Stimulated activated CD4-positive, alpha-beta T cell treated with anti-CD3 and anti-CD28 coated beads, Interleukin-4, amount 100 ng/mL, for 48 hours (primary cell): ENCODE data around the gene SLC9A5.

Source experiments
- DNase-seq, 2 donors: peaks; one replicate each; pipeline ENCODE4 v3.0.0-alpha.2; 2020; ENCODE audit warnings: low read depth in 2 of 2

The SLC9A5 gene

DNA sequence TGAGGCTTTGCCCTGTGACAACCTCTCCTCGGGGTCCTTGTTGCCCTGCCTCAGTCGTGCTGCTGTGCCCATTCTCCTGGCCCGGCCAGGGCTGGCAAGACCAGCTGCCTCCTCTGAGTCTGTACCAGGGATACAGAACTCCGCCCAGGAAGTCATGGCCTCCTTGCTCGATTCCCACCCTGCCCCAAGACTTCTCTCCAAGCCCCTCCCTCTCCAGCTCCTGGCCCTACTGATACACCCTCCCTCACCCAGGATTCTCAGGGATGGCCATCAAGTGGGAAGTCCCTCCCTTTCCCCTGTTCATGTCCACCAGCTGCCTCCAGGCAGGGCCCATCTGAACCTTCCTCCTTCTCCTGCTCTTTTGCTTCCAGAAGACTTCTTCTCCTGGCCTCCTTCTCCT is 33.1 kb upstream of the SLC9A5 start:
- no peak for DNase-seq

DNA sequence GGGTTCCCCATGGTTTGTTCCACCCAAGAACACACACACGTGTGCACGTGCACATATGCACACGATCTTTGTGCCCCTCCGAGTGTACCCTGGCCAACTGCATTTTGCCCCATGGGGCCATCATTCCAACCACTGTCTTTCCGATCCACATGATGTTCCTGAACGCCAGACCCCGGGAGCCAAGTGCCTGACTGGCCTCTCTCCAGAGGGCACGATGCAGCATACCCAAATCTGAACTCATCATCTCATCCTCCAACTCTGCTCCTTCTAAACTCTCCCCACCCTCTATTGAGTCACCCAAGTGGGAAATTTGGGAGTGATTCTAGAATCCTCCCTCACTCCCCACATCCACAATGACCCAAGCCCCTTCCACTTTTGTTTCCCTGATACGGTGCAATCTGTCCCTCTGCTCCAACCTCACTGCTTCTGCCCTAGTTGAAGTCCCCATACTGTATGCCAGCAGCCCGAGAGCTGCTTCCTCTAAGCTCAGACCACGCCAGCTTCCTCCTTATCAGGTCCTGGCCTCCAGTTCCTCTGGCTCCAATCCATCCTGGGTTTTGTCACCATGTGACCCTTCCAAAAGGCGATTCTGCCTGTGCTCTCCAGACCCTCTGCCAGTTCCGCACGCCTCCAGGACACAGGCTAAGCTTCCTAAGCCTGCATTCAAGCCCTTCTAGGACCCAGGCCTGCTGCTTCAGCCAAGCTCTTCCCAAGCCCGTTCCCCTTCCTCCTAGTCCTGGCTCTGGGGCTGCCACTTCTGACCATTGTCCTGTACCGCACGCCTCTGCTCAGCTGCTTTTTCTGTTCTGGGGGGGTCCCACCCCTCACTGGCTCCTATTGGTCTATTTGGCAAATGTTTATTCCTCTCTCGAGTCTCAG is 31.9 kb upstream of the SLC9A5 start:
- DNase-seq = no peak

DNA sequence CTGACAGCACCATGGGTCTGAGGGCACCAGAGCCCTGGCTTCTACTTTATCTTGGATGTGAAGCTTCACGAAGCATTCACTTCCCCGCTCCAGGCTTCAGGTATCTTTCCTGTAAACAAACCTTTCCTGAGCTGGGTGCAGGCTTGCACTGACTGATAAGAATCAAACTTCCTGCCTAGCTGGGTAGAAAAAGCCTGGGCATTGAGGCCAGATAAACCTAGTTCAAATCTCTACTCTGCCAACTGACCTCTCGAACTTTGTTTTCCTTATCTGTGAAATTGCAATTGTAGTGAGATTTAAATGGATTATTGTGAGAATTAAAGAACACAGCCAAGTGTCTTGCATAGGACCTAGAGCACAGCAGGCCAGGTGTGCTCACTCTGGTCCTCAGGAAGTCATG is 24.8 kb upstream of the SLC9A5 start:
- no peak for DNase-seq

DNA sequence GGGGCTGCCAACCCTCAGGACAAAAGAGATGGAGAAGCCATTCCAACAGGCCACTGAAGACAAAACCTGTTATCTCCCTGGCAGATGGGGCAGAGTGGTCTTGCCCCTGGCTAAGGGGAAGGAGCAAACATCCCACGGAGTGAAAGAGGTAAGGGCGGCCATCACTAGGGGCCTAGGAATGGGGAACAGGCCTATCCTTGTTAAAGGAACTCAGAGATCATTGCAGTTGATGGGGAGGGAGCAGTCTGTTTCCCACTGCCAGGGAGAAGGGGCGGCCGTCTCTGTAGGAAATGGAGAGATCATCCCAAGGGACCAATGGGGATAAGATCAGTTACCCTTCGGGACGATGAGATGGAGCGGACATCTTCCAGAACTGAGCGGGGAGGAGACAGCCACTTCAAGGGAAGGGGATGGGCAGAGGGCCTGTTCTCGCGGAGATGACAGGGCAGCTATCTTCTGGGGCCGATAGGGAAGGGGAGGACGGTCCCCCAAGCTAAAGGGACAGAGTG is 22.4 kb upstream of the SLC9A5 start:
- DNase-seq = no peak

DNA sequence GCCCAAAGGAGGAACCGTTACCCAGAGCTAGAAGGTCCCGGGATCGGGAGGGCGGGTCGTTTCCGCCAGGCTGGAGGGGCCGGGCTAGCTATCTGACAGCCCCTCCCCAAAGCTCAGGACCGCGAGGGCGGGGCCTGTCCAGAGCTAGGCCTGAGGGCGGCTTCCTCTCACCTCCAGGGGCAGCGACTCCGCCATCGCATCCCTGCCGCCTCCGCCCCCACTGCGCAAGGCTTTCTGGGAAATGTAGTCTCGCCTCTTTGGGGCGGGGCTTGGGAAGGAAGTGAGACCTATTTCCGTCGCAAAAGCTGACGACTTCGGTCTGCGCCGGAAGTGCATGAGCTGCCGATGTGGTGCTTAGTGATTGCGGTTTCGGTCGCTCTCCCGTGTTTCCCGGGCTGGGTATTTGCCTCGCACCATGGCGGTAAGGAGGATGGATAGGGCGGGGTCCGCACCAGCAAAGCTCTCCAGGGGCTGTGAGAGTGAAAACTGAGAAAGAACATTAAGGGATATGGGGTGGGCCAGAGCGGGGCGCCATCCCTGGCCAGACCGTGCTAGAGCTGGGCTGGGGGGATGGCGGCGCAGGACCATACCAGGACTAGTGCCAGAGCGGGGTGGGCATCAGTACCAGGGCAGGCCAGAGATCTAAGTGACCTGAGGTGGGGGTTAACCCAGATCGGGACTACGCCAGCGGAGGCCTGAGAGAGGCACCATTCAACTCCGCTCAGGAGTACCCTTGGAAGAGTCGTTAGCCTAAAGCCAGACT is 21.8 kb upstream of the SLC9A5 start, which contains the start of gene TMEM208:
Gene TMEM208, plus strand, starts transcription at position 327 of the 763 bp plus-strand sequence. Its CDS starts 89 bp downstream, at position 416.
- DNase-seq = peak; percentile 98 to 99

DNA sequence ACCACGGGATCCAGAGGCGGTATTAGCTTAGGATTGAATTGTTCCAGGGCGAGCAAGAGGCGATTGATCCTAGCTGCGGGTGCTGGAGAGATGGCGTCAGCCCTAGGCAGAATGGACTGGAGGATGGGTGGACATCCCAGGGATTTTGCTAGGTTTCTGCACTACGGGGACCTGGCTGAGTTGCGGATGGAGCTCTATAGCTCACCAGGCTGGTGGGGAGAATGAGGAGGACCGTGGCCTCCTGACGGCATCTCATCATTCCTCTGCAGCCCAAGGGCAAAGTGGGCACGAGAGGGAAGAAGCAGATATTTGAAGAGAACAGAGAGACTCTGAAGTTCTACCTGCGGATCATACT is 21.2 kb upstream of the SLC9A5 start:
- no peak for DNase-seq

DNA sequence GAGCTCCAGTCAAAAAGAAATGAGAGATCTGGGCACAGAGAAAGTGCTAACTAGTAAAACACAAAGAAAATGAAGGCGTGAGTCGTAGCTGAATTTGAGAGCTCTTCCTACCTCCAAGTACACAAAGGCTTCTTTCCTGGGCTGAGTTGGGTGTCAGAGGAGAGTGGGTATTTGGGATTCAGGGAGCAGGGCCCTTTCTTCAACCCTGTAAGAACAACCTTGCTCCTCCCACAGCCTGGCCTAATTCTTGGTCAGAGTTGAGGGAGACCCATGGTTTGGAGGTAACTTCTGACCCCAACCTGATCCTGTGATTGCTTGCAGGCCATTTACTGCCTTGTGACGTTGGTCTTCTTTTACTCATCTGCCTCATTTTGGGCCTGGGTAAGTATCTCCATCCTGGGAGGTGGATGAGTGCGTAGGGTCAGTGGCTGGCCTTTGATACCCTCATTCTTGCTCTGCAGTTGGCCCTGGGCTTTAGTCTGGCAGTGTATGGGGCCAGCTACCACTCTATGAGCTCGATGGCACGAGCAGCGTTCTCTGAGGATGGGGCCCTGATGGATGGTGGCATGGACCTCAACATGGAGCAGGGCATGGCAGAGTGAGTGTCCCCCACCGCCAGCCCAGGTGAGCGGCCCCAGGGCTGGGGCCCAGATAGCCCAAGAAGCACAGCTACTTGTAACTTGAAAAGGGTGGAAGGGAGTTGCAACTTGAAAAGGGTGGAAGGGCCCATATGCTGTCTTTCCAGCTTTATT is 20.6 kb upstream of the SLC9A5 start:
- DNase-seq = no peak

DNA sequence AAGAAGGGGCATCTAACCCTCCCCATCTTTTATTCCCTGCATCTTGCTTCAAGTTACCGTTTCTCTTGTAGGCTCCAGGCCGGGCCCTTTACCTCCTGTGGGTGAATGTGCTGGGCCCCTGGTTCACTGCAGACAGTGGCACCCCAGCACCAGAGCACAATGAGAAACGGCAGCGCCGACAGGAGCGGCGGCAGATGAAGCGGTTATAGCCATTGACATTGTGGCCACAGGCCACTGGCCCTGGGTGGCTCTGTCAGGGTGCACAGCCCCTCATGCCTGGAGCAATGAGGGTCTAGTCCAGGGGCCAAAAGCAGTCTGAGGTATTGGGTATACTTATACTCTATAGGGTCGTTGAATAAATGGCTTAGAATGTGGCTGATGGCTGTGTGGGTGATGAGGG is 19.9 kb upstream of the SLC9A5 start:
- DNase-seq = no peak

DNA sequence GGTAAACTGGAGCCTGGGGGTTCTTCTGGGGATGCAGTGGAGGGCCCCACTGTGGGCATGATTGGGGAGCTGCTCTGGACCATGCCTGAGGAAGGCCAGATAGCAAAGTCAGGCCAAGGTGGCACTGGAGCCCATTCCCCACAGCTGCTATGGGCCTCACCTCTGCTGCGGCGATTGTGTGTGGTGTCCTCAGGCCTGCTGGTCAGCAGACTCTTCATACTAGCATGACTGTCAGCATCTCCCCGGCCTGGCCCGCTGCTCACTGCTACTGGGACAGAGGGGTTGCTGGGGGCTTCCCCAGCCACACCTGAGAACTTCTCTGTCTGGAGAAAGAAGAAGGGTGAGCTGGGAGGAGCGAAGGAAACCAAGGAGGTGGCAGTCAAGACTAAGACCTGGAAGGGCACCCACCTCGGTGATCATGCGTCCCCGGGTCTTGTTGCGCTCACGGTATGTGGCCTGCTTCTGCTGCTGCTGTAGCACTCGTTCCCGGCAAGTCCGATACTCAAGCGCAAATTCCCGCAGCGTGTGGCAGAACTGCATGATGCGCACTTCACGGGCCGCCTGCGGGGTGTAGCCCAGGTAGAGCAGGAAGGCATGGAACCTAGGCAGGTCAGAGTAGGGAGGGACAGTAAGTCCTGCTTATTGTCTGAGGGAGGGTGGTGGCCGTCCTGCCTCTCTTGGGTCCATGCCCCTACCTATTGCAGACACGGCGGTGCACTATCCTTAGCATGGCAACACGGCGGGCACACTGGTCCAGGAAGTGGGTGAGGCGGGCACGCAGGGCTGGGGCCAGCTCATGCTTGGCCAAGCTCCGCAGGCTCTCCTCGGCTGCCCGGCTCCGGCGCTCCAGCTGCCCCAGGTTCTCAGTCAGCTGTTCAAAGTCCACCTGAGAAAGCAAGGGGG is 18.6 kb upstream of the SLC9A5 start:
- DNase-seq = no peak

DNA sequence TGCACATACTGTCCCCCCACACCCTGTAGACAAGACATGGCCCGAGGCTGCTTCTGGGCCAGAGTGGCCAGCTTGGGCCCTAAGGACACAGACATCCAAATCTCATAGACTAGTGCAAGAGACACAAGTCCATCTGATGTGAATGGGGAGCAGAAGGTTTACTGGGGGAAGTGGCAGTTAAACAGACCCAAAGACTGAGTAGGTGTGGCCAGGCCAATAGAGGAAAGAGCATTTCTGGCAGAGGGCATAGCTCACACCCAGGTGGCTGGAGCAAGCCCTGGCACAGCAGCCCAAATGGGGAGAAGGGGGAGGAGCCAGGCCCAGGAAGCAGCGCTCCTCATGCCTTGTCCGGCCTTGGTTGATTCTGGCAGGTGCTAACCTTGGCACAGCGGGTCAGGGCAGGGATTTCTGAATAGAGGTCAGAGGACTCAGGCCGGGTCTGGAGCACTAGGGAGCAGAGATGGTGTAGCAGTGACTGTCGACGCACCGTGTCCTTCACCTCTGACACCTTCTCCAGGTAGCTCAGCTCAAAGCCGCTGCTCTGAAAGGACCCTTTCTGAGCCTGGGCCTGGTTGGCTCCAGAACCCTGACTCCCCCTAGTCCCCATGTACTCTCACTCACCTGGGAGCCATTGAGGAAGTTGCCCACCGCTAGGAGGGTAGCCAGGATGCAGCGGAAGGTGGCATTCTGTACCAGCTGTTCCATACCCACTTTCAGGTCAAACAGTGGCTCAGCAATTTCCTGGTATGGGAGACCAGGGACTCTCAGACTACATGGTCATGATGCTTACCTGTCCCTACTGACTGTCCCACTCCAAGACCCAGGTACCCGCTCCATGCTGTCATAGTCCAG is 17.7 kb upstream of the SLC9A5 start:
- DNase-seq = no peak

DNA sequence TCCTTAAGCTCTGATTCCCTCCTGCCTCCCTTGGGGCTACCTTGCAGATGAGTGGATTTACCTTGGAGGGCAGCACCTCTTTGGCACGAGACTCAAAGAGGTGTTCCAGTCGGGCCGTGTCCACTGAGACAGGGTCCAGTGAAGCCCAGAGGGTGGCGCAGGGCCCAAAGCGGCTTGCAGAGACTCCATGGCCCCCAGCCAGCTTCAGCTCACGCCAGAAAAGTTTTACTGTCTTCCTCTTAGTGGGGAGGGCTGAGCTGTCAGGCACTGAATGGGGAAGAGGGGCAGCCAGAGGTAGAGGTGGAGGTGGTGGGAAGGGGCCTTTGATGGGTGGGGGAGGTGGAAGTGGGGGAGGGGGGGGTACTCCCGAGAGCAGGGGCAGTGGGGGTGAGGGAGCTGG is 15.2 kb upstream of the SLC9A5 start:
- no peak for DNase-seq

DNA sequence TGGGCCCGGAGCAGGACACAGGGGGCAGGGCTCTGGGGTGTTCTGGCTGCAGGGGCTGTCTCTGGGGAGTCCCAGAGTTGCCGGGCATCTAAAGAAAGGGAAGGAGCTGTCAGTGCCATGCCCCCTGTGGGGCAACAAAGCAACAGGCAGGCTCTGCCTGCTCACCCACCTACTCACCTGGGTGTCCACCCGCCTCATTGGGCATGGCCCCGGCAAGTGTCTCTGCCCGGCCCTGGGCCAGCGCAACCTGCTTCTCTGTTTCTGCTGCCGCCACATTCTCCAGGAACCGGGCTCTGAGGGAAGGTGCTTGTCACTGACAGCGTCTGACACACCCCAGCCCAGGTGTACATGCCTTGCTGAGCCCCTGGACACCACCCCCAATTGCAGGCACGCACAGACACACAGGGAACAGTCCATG is 14.6 kb upstream of the SLC9A5 start:
- no peak for DNase-seq

DNA sequence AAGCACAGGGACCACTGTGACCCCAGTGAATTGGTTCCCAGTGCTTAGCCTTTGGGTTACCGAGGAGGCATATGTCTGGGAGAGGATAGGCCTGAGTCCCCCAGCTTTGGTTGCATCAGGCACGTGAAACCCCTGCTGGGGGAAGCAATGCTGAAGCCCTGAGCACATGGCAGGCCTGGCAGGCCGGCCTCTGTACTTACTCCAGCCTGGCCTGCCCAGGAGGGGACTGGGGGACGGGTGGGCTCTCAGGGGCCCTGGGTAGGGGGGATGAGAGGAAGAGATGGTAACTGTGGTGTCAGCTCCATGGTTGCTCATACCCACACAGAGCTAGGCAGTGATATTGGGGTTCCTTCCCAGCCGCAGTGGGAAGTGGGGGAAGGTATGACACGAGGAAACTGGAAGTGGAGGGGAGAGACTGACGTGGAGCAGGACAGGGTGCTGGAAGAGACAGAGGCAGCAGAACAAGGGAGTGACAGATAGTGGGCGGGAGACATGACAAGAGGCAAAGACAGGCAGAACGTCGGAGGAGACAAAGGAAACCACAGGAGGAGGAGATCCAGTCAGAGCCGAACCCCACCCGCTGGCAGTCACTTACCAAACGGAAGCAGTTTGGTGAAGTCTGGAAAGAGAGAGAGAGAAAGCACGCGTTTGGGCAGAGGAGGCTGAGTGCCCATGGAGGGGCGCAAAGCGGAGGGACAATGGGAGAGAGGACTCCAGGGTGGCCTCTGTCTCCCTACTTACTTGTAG is 12.8 kb upstream of the SLC9A5 start:
- DNase-seq = no peak

DNA sequence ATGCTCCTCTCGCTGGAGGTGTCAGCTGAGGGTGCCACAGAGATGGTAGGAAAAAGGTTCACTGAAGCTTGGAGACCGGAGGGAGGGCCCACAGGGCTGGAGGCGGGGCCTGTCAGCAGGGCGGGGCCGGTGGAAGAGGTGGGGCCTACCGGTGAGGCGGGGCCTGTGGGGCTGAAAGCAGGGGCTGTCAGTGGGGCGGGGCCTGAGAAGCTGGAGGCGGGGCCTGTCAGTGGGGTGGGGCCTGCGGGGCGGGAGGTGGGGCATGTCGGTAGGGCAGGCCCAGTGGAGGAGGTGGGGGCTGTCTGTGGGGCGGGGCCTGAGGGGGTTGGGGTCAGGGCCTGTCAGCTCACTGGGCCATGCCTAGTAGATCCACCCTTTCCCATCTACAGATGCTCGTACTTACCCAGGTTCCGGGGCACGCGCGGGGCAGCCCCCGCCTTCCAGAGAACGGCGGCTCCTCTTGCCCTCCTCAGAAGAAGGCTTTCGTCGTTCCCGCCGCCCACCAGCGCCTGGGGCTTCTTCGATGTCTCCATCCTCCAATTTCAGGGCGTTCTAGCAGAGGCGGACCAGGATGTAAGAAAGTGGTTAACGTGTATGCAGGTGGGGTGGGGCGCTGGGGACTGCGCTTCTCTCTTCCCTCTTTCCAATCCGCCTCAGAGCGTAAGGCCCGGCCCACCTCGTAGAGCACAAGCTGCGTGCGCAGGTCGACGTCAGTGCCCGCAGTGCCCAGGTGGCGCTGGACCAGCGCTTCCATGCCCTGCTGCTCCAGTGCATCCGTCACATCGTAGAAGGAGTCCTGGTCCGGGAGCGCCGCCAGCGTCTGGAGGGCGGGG is 12.0 kb upstream of the SLC9A5 start:
- DNase-seq = peak; percentile 73 to 93

DNA sequence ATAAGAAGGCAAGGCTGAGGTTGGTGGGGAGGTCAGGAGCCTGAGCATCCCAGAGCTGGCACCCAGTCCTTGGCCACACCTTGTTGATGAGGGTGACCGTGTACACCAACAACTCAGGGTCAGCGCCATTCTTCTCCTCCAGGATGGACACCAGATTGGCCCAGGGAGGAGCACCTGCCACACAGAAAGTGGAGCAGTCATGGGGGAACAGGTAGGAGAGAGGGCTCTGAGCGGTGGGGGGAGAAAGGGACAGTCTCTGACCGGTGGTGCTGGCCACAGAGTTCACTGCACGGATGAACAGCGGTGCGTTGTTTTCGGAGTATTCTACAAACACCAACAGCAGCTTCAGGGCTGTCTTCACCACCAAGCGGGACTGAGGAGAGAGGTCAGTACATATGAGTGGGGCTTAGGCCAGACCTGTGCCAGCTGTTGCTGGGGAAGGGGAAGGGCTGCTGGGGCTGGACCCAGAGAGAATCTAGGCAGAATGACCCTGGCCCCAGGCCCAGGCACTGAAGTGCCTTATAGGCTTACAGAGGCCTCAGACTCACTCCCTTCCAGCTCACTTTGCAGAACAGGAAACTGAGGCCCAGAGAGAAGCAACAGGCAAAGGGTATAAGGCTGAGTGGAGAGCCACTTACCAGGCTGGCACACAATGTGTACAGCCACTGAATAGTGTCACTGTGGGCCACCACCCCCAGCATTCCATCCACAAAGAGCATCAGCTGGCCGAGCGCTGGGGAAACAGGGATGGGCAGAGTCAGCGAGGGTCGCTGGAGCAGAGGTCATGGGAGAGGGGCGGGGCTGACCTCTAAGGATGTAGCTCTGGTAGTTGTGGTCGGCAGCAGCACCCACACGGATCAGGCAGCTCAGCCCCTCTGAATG is 11.1 kb upstream of the SLC9A5 start:
- DNase-seq = no peak

DNA sequence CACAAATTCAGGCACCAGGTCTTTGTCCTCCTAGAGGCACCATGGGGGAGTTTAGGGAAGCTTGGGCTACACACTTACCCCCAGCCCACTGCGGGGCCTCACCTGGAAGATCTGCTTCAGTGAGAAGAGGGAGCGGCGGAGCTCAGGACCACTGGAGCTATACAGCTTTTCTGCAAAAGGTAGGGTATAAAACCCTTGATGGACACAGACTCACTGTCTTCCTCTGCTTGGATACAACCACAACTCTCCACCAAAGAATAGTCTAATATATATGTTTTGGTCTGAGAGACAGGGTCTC is 10.6 kb upstream of the SLC9A5 start:
- DNase-seq = no peak

DNA sequence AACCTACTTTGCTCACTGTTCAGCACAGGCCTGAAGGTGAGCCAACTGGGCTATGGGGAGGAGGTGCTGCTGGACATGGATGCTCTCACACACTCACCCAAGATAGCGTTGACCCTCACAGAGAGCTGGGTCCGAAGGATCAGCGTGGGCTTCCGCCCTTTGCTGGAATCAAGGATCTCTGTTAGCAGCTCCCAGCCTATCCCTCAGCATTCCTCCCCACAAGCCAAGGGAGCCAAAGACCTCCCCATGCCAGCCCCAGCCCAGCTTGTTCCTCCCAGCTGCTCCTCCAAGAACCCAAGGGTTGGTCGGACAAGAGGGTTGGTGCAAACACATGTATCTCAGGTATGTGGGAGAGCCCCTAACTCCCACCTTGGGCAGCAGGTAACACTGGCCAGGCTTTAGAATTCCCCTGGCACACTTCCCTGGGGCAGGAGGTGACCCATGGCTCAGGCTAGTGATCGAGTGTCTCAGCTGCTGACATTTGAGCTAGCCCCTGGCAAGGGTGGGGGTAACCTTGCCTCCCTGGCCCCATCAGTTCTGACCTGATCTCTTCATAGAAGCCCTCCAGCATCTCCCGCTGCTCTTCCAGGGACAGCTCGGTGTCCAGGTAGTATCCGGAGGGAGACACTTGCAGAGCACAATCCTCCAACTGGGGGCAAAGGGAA is 9.8 kb upstream of the SLC9A5 start:
- DNase-seq = no peak
